Left renal pelvis (tissue), 4 donors: ENCODE measurements around the gene EMB. TPM values are rescaled to one million over a fixed set of nuclear protein-coding genes. Genes with fewer than 3 reads are reported as not detected.
"Not testable (repeated sequence)": the region's sequence is repeated elsewhere in the genome, so short reads cannot be mapped to it uniquely, and the experiment has no call there.

Source experiments
- DNase-seq, 4 donors: peaks; one replicate each; pipeline ENCODE4 v3.0.0-alpha.2; 2013; ENCODE audit warnings: low read depth in 4 of 4, low spot score in 3 of 4
- polyA plus RNA-seq, 4 donors: library from polyadenylated mRNA; unstranded; fragments of 120-200 nt; gene quantifications; one replicate each; pipeline ENCODE4 v1.2.1, GENCODE V29; 2013; ENCODE audit not compliant: insufficient read length in 4 of 4

EMB gene
- polyA plus RNA-seq, 4 donors: 5.0 to 6.0 (median 5.5) TPM

GRCh38 chr5:50423100-50423799 is 17.8 kb downstream of the EMB start:
- not testable (repeated sequence) for DNase-seq

- not testable (repeated sequence) for DNase-seq
Measured at GRCh38 chr5:50421184-50421950, 19.7 kb downstream of the EMB start.

- DNase-seq: no peak
Measured at GRCh38 chr5:50420343-50420935, 20.6 kb downstream of the EMB start.

GRCh38 chr5:50419656-50420055 is 21.4 kb downstream of the EMB start:
- not testable (repeated sequence) for DNase-seq

GRCh38 chr5:50416637-50417036 is 24.5 kb downstream of the EMB start:
- DNase-seq: not testable (repeated sequence)

- DNase-seq: no peak
Measured at GRCh38 chr5:50415912-50416311, 25.2 kb downstream of the EMB start.

GRCh38 chr5:50410932-50411331 is 30.2 kb downstream of the EMB start:
- DNase-seq: not testable (repeated sequence)

GRCh38 chr5:50406877-50407276 is 34.2 kb downstream of the EMB start:
- no peak for DNase-seq

GRCh38 chr5:50401336-50401735 is 39.8 kb downstream of the EMB start:
- no peak for DNase-seq

GRCh38 chr5:50393925-50394609 is 47.0 kb downstream of the EMB start:
- not testable (repeated sequence) for DNase-seq

GRCh38 chr5:50392289-50392688 is 48.8 kb downstream of the EMB start:
- not testable (repeated sequence) for DNase-seq

- not testable (repeated sequence) for DNase-seq
Measured at GRCh38 chr5:50384381-50384780, 56.7 kb downstream of the EMB start.

- not testable (repeated sequence) for DNase-seq
Measured at GRCh38 chr5:50376696-50377095, 64.4 kb downstream of the EMB start.

GRCh38 chr5:50369287-50370033 is 71.6 kb downstream of the EMB start:
- DNase-seq: not testable (repeated sequence)

- DNase-seq: no peak
Measured at GRCh38 chr5:50365426-50366251, 75.4 kb downstream of the EMB start.

- not testable (repeated sequence) for DNase-seq
Measured at GRCh38 chr5:50364535-50365309, 76.4 kb downstream of the EMB start.

- no peak for DNase-seq
Measured at GRCh38 chr5:50359187-50359586, 81.9 kb downstream of the EMB start.

GRCh38 chr5:50352382-50352781 is 88.7 kb downstream of the EMB start:
- DNase-seq: no peak
